Large intestine (tissue), 3 donors: ENCODE results near the gene LIN7B. TPM values are rescaled to one million over a fixed set of nuclear protein-coding genes. Genes with fewer than 3 reads are reported as not detected.
A peak's percentile ranks its signal among the peaks of the same experiment; 100 is the strongest.

Source experiments
- DNase-seq, 2 donors: peaks; one replicate each; pipeline versions ENCODE4 v3.0.0 to v3.0.0-alpha.2; 2013
- H3K27ac ChIP-seq: one replicate; pipeline ENCODE4 v1.5.1; 2013; ENCODE audit warnings: low read length
- H3K27me3 ChIP-seq: 2 replicates; pipeline ENCODE4 v1.6.1; 2013; ENCODE audit warnings: low read length; ENCODE audit not compliant: control insufficient read depth, insufficient read depth
- H3K36me3 ChIP-seq: 2 replicates; pipeline ENCODE4 v1.6.1; 2013; ENCODE audit warnings: low read length; ENCODE audit not compliant: control insufficient read depth, insufficient read depth
- H3K4me1 ChIP-seq: one replicate; pipeline ENCODE4 v1.6.1; 2013; ENCODE audit warnings: low read length; ENCODE audit not compliant: control insufficient read depth, insufficient read depth
- H3K4me3 ChIP-seq: one replicate; pipeline ENCODE4 v1.5.1; 2013; ENCODE audit warnings: low read length
- H3K9me3 ChIP-seq: one replicate; pipeline ENCODE4 v1.6.1; 2013; ENCODE audit warnings: mild to moderate bottlenecking, low read depth, low read length, moderate library complexity; ENCODE audit not compliant: control insufficient read depth
- WGBS: methylation state at CpG from one replicate; pipeline ENCODE4 v1.1.5; 2013; ENCODE audit warnings: low lambda C conversion rate; ENCODE audit not compliant: insufficient coverage; 5-methylcytosine and 5-hydroxymethylcytosine counted together
- polyA plus RNA-seq: library from polyadenylated mRNA; unstranded; fragments of 120-200 nt; gene quantifications from one replicate; pipeline ENCODE4 v1.2.1, GENCODE V29; 2013

Gene LIN7B
- polyA plus RNA-seq, 1 donor, result 7.8 TPM

- Histone ChIP-seq H3K27me3 (peaks cover 32% of the 10 kb centered on the region), H3K4me3 (no peak overlapping the region), H3K4me1 (peaks cover 20% of the 10 kb centered on the region), H3K27ac (no peak overlapping the region), H3K36me3 (no peaks in the 10 kb centered on the region), H3K9me3 (peaks cover 15% of the 10 kb centered on the region)
- no peak for DNase-seq
- WGBS, result 69% methylated on average over 5 of the region's 15 CpGs
Observed at GRCh38 chr19:49128545-49129237, 14.5 kb downstream of the LIN7B start.

DNA sequence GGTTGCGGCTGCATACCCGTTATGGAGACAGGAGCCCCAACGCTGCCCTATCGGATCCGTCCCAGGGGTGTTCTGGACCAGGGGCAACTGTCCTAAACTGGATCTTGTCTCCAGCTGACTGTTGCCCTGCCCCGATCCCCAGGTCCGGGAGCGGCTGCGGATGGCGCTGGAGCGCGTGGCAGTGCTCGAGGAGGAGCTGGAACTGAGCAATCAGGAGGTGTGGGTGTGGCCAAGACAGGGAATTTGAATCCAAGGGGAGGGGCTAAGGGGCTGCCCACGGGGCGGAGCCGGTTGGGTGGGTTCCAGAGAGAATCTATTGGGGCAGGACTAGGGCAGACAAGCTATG is 15.0 kb downstream of the LIN7B start:
- Histone ChIP-seq H3K4me3 (no peak overlapping the region), H3K36me3 (no peaks in the 10 kb centered on the region), H3K4me1 (peaks cover 24% of the 10 kb centered on the region), H3K9me3 (peaks cover 19% of the 10 kb centered on the region), H3K27ac (no peak overlapping the region), H3K27me3 (peaks cover 37% of the 10 kb centered on the region)
- no peak for DNase-seq
- no CpG with 5 or more reads among the region's 16 CpGs for WGBS

DNA sequence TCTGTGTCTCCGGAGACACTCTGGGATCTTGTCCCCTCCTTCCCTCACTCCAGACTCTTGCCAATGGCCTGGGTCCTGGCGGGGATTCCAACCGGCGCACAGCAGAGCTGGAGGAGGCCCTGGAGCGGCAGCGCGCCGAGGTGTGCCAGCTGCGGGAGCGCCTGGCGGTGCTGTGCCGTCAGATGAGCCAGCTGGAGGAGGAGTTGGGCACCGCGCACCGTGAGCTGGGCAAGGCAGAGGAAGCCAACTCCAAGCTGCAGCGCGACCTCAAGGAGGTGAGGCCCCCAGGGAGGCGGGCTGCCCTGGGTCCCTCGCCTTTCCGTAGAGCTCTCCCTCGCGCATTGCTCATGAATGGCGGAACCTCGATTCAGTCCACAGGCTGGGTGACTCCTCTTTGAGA is 16.2 kb downstream of the LIN7B start:
- H3K4me3 ChIP-seq, result no peak overlapping the region
- peaks cover 19% of the 10 kb centered on the region for H3K9me3 ChIP-seq
- H3K27me3 ChIP-seq, result peaks cover 44% of the 10 kb centered on the region
- WGBS, result 100% methylated on average over 4 of the region's 24 CpGs
- H3K27ac ChIP-seq, result no peak overlapping the region
- no peak for DNase-seq
- no peaks in the 10 kb centered on the region for H3K36me3 ChIP-seq
- H3K4me1 ChIP-seq, result peaks cover 24% of the 10 kb centered on the region

DNA sequence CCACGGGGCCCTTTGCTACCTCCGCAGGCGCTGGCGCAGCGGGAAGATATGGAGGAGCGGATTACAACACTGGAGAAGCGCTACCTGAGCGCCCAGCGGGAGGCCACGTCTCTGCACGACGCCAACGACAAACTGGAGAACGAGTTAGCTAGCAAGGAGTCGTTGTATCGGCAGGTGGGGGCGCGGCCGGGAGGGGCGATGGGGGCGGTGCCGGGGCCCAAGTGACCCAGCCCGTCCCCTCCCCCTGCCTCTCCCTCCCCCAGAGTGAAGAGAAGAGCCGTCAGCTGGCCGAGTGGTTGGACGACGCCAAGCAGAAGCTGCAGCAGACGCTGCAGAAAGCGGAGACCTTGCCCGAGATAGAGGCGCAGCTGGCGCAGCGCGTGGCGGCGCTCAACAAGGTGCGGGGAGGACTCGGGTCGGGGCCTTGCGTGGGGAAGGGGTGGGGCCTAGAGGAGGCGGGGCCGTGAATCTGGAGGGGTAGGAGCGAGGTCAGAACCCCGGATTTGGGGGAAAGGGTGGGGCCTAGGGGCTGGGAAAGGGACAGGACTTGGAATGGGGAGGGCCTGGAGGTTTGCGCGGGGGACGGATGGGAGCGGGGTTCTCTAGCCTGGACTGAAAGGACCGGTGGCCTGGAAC is 18.9 kb downstream of the LIN7B start:
- H3K9me3 ChIP-seq, result peaks cover 13% of the 10 kb centered on the region
- peaks cover 20% of the 10 kb centered on the region for H3K4me1 ChIP-seq
- H3K36me3 ChIP-seq, result no peaks in the 10 kb centered on the region
- H3K27me3 ChIP-seq, result peaks cover 43% of the 10 kb centered on the region
- peak overlapping the region; percentile 29 for H3K27ac ChIP-seq
- peak overlapping the region; percentile 10 for H3K4me3 ChIP-seq
- no CpG with 5 or more reads among the region's 49 CpGs for WGBS
- DNase-seq, result peak in 1 of 2 donors; percentile 39

DNA sequence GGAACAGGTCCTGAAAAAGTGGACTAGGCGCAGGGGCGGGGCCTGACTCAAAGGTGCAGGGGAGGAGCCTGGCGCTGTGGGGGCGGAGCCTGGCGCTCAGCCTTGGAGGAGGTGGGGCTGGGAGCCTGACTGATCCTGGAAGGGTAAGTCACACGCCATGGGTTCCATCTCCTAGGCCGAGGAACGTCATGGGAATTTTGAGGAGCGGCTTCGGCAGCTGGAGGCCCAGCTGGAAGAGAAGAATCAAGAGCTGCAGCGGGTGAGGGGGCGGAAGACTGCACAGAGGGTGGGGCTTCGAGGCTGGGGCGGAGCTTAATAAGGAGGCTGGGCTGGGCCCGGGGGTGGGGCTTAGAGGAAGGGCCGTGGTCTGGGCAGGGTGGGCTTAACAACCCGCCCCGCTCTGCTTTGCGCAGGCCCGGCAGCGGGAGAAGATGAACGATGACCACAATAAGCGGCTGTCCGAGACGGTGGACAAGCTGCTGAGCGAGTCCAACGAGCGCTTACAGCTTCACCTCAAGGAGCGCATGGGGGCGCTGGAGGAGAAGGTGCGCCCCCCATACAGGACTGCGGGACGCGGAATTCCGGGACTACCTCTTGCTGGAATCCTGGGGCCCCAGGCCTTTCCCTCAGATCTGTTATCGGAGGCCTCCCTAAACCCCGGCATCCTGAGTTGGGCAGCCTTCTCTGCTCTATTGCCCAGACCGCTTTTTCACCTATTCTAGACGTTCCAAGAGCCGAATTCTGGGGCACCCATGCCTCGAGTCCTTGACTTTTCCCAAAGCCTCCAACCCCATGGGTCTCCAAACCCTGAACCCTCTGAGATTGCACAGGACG is 19.7 kb downstream of the LIN7B start:
- H3K4me3 ChIP-seq, result peak overlapping the region; percentile 10
- H3K36me3 ChIP-seq, result no peaks in the 10 kb centered on the region
- H3K4me1 ChIP-seq, result peaks cover 15% of the 10 kb centered on the region
- peaks cover 43% of the 10 kb centered on the region for H3K27me3 ChIP-seq
- DNase-seq, result peak in 1 of 2 donors; percentile 64
- H3K27ac ChIP-seq, result peak overlapping the region; percentile 29
- H3K9me3 ChIP-seq, result peaks cover 13% of the 10 kb centered on the region
- no CpG with 5 or more reads among the region's 42 CpGs for WGBS

DNA sequence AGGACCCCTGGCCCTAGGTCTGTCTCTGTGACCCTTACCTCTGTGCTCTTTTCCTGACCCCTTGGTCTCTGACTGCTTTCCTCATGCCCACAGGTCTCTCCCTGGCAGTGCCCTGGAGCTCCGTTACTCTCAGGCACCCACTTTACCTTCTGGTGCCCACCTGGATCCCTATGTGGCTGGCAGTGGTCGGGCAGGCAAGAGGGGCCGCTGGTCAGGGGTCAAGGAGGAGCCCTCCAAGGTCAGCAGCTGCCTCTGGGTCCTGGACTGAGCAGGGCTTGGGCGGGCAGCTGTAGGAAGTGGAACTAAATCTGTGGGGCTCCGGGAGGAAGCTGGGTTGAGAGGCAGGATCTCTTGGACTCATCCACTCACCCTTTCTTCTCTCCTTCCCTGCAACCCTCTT is 21.5 kb downstream of the LIN7B start:
- H3K4me3 ChIP-seq, result no peak overlapping the region
- H3K27me3 ChIP-seq, result peaks cover 31% of the 10 kb centered on the region
- no CpG with 5 or more reads among the region's 5 CpGs for WGBS
- peaks cover 15% of the 10 kb centered on the region for H3K4me1 ChIP-seq
- no peak overlapping the region for H3K27ac ChIP-seq
- H3K9me3 ChIP-seq, result peaks cover 10% of the 10 kb centered on the region
- no peaks in the 10 kb centered on the region for H3K36me3 ChIP-seq
- no peak for DNase-seq

GRCh38 chr19:49136771-49137171 is 22.6 kb downstream of the LIN7B start:
- H3K4me1 ChIP-seq, result peaks cover 15% of the 10 kb centered on the region
- H3K36me3 ChIP-seq, result no peaks in the 10 kb centered on the region
- H3K4me3 ChIP-seq, result no peak overlapping the region
- WGBS, result 100% methylated on average over 1 of the region's 10 CpGs
- DNase-seq, result no peak
- no peak overlapping the region for H3K27ac ChIP-seq
- H3K27me3 ChIP-seq, result peaks cover 38% of the 10 kb centered on the region
- peaks cover 10% of the 10 kb centered on the region for H3K9me3 ChIP-seq

GRCh38 chr19:49140951-49141350 is 26.8 kb downstream of the LIN7B start:
- WGBS, result 100% methylated on average over 1 of the region's 7 CpGs
- DNase-seq, result no peak

GRCh38 chr19:49141352-49141751 is 27.2 kb downstream of the LIN7B start:
- no CpG with 5 or more reads among the region's 6 CpGs for WGBS
- Histone ChIP-seq H3K9me3 (no peaks in the 10 kb centered on the region), H3K36me3 (no peaks in the 10 kb centered on the region), H3K4me3 (no peak overlapping the region), H3K4me1 (peaks cover 8% of the 10 kb centered on the region), H3K27ac (no peak overlapping the region), H3K27me3 (peaks cover 33% of the 10 kb centered on the region)
- DNase-seq, result no peak

More at GRCh38 chr19:49140951-49141350, 26.8 kb downstream of the LIN7B start:
- Histone ChIP-seq H3K9me3 (no peaks in the 10 kb centered on the region), H3K36me3 (no peaks in the 10 kb centered on the region), H3K4me1 (peaks cover 5% of the 10 kb centered on the region), H3K4me3 (no peak overlapping the region), H3K27me3 (peaks cover 29% of the 10 kb centered on the region), H3K27ac (no peak overlapping the region)

GRCh38 chr19:49142866-49143335 is 28.7 kb downstream of the LIN7B start:
- WGBS, result 7% methylated on average over 5 of the region's 21 CpGs
- H3K9me3 ChIP-seq, result no peaks in the 10 kb centered on the region
- H3K36me3 ChIP-seq, result no peaks in the 10 kb centered on the region
- peaks cover 44% of the 10 kb centered on the region for H3K27me3 ChIP-seq
- no peak overlapping the region for H3K27ac ChIP-seq
- peak overlapping the region; percentile 42 for H3K4me3 ChIP-seq
- DNase-seq, result peak in 1 of 2 donors; percentile 69
- H3K4me1 ChIP-seq, result peaks cover 8% of the 10 kb centered on the region
